CD4-positive, alpha-beta T cell treated with Interleukin-2 at 100 ng/mL for 4 hours (primary cell): ENCODE measurements around the gene NELL1.
"Not testable (repeated sequence)": the region's sequence is repeated elsewhere in the genome, so short reads cannot be mapped to it uniquely, and the experiment has no call there.

Source experiments
- DNase-seq: peaks from one replicate; pipeline ENCODE4 v3.0.0-alpha.2; 2020; ENCODE audit warnings: low spot score

The NELL1 gene

DNA sequence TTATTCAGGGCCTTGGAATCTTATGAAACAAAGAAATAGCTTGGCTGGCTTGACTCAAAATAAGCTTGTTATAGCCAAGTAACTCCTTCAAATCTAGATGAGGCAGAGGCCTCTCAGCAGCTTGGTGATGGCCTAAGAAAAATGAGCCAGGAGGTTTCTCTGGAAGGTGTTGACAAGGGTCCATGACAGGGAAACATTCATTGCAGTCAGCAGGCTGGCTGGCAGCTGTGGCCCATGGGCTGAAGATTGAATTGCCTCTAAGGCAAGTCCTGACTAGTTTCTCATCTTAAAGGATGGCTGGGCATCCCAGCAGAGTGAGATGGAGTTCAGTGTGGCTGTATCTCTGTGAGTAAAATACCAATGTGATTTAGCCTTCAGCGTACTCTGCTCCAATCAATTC, 441.0 kb downstream of the NELL1 start:
- no peak for DNase-seq

DNA sequence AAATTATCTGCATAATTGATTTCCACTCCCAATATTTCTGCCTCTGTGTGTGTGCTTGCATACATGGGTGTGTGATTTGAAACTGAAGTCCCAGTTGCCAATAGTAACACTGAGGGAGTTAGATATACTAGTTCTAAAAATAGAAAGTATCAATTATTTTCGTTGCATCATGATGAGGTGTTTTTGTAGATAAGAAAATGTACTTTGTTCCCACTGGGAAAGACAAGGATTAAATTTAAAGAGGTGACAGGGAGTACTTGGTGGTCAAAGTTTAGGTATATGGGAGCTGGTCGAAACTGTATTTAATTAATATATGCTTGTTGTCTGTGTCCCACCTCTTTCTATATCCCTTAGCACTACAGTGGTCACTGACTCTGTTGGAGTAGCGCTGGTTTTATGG, 444.5 kb downstream of the NELL1 start:
- DNase-seq, result no peak

DNA sequence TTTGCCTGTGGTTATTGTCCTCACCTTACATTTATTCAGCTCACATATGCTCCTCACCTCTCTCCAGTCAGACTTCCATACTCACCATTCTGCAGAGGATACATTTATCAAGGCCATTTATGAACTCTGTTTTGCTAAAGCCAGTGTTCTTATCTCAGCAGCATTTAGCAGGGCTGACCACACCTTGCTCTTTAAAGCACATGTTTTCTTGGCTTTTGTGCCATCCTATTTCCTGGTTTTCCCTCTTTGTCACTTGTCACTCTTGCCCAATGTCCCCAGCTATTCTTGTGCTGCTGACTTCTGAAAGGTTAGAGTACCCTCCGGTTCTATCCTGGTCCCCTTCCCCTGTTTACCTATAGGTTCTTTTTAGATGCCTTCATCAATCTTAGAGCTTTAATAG, 446.6 kb downstream of the NELL1 start:
- DNase-seq, result no peak

DNA sequence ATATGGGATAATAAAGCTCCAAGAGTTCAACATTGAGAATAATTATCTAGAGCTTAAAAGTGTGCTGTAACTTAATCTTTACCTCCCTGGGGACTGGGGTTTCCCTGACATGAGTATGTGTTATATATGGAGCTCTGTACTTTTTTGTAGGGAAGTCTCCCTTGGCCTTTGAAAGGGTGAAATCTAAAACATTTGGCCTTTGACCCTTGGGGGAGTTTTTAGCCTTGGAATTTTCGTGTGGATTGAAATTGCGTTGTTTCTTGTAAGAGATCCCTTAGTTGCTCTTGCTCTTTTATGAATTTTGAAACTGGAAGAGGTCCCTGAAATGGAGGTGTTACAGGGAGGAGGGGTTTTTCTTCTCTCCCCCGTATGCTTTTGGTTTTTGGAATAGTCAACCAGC, 450.0 kb downstream of the NELL1 start:
- DNase-seq, result no peak

DNA sequence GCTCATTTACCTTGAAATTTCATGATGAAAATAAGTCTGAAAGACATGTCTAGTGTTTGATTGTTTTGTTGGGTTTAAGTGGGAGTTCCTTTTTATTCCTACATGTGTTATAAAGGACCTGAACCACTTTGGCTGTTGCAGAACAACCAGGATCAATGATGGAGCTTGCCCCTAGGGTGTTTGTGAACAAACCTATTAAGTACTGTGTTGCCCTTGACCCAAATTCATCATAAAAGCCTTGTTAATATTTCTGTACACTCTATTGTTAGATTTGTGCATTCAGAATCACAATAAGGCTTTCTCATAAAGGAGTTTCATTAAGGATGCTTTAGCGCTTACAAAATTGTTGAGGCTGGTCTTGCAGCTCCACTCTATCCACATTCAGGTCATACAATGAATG, 452.6 kb downstream of the NELL1 start:
- DNase-seq, result no peak

DNA sequence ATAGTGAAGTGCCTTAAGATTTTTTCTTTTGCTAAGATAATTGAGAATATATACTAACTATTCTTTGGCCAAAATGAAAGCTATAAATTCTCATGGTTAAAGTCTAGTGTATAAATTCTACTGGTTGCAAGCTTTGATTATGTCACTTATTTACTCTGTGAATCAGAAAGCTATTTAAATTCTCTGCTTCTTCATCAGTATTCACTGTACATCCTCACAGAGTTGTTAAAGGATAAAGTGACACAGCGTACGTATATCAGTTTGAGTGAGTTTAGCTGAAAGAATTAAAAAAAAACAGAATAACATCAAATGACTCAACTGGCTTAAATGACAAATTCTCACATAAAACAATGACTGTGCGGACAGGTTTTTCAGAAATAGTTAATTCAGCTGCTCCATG, 453.1 kb downstream of the NELL1 start:
- no peak for DNase-seq

DNA sequence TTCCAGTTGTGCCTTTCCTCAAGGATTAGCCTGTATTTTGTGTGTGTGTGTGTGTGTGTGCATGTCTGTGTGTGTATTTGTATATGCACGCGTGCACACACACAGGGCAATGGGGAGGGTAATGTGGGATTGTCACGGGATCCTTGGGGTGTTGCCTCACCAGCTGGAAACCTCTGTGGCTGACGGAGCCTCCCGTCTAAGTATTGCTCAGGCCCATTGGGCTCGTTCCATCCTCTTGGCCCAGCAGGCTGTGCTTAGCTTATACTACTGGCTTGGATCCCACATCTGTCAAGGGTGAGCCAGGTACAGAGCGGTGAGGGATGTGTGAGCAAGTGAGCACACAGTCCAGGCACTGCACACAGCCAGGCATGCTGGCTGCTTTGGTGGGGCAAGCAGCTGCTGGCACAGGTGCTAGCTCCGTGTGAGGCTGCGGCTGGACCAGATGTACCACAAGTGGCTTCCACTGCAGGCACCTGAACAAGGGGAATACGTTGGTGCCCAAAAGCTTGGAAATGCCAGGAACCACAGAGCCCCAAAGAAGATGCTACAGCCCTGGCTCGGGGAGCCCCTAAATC, 462.8 kb downstream of the NELL1 start:
- no peak for DNase-seq

DNA sequence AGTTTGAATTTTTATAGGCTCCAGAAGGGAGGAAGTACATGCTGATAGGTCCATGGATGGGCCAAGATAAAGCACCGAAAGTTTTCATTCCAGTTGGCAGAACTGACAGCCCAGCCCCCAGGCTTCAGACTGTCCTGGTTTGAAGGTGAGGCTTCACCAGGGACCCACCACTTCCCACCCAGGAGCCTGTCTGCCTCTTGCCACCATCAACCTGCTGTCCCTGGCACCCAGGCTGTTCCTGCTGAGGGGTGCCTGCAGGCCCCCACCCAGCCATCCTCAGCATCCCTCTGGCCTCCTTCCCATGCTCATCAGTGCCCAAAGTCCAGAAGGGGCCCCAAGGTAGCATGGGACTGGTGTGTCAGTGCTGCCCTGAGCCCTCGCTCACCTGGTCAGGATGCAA, 463.9 kb downstream of the NELL1 start:
- no peak for DNase-seq

DNA sequence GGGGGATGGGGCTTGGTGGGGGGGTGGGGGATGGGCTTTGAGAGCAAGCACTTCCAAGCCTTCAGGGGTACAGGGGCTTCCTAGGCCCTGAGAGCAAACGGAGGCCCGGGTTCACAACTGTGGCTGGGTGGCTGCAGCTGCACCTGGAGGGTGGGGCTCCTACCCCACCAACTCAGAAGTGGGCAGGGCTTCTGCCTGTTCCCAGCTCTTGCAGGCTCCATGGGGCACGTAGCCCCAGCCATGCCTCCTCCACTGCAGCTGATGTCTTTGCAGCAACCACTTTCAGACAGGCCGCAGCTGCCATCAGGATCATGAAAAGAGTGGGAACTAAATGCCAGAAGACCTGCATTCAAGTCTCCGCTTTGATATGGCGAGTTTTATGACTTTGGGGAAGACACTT, 464.3 kb downstream of the NELL1 start:
- no peak for DNase-seq

DNA sequence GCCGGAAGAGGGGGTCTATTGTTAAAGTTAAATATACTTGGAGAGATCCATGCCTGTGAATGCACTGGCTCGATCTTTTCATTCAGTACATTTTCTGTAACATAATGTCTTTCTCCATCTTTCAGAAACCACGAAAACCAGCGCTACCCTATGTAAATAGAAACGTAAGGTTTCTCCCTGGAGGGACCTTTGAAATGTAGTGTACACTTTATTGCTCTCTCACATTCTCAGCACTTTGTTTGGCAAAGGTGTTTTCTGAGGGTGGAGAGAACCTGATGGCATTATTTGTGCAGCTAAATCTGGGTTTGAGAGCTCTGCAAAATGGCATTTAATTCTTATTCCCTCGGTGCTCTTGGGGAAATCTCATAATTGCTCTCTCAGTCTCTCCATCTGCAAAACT, 468.4 kb downstream of the NELL1 start:
- DNase-seq, result no peak

DNA sequence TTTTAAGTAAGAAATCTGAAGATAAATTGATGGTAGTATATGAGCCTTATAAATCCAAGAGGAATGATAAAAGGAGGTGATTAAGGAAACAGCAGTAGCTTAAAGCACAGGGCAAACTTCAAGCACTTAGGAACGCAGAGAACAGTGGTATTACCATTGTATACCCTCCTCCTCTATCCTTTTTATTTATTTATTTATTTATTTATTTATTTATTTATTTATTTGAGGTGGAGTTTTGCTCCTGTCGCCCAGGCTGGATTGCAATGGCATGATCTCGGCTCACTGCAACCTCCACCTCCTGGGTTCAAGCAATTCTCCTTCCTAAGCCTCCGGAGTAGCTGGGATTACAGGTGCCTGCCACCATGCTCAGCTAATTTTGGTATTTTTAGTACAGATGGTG, 472.2 kb downstream of the NELL1 start:
- not testable (repeated sequence) for DNase-seq

DNA sequence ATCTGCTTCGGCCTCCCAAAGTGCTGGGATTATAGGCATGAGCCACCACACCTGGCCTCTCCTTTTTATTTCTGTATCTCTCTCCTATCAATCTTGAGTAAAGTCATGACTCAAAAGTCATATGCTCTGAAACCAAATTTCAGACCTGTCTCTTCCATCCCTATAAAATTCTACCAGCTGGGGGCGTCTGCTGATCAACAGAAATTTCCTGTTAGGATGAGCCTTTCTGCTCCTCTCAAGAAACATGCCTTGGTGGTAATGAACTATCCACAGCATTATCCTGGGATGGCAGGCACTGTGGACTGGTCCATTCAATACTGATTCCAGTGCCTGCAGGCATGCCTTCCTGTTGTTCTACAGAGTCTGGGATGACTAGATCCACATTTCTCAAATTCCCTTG, 472.6 kb downstream of the NELL1 start:
- DNase-seq, result no peak

DNA sequence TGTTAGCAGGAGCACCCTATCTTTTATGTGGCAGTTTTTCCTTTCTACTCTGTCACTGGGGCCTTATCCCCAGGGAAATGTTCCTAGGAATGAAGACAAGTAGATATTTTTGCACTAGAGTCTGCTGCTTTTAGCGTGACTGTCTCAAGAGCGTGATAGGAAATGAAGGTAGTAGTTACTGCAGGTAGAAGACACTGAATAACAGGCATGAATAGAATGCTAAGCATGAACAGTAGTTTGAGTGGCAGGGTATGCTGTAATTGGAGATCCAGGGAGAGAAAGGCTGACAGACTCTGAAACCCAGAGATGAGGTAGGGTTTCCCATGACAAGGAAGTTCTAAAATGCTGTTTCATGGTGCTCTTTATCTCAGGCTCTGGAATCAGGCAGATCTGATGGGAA, 475.1 kb downstream of the NELL1 start:
- DNase-seq, result no peak

DNA sequence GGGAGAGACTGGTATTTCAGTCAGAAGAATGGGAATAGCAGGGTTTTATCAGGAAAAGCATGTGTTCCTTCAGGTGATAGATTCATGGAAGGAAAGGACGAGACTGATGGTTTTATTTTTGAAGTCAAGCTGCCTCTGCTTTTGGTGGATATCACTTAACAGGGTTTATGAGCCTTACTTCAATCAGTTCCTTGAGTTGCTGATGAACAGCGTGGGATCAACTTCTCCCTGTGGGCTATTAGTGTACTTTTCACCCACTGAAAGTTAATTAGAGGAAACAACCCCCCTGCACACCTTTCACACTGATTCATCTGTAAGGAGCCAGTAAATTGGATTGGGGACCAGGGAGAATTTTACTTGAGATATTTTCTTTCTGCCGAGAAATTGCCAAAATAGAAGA, 479.0 kb downstream of the NELL1 start:
- DNase-seq, result no peak

DNA sequence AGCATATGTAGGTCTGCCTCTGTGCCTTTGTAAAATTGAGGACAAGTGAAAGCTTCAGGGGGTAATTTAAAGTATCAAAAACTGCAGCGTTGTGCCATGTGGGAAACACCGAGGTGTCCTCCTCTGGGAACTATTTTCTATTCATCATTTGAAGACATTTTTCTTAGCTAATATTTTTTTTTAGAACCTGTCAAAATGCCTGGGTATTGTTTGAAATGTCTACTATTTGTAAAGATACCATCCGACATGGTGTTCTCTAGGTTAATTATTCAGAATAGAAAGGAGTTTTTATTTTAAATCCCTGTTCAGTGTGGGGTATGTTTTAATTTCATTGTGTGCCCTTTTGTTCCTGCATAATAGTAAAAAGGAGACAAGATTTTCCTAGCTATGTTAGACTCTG, 490.8 kb downstream of the NELL1 start:
- DNase-seq, result no peak

DNA sequence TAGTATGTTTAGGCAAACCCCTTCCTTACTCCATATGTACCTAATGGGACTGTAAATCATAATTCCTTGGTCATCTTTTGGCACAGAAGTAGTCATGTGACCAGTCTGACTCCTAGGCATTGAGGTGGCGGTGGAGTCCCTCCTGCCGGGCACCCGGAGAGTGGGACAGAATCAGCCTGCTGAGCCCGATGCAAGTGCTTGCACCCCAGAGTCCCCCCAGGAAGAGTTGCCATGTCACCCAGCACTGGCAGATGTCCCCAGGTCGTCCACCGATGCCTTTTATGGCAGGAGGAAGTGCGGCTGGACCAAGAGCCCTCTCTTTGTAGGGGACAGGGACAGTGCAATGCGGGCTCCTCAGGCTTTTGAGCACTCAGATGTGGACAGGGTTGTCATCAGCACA, 500.3 kb downstream of the NELL1 start:
- no peak for DNase-seq

DNA sequence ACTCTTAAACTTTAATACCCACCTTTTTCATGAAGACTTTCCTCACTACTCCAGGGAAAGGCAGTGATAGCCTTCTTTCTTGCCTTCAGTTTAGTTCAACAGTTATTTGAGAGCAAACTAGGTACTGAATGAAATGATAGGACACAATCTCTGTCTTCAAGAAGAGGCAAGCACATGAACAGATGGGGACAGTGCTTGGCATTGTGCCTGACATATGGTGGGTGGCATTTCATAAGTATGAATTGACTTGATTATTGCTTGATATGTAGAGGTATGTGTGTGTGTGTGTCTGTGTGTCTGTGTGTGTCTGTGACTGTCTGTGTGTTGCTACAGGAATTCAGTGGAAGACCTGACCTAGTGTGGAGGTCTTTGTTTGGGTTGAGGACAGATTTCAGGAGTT, 504.1 kb downstream of the NELL1 start:
- DNase-seq, result no peak

DNA sequence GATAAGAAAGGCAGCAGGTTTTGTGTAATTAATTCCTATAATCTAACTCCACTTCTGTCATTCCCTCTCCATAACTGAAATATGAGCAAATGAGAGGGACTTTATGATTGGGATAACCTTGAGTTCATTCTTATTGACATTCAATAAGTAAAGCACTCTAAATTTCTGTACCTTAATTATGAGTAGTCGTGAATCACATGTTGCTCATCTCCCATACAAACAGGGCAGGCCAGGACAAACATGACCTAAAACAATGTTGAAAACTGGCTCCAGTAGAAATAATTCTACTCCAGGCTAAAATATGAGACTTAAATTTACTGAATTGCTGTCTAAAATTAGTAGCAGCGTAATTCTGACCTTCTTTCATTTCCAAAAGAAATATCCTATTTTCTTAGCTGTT, 505.4 kb downstream of the NELL1 start:
- no peak for DNase-seq

DNA sequence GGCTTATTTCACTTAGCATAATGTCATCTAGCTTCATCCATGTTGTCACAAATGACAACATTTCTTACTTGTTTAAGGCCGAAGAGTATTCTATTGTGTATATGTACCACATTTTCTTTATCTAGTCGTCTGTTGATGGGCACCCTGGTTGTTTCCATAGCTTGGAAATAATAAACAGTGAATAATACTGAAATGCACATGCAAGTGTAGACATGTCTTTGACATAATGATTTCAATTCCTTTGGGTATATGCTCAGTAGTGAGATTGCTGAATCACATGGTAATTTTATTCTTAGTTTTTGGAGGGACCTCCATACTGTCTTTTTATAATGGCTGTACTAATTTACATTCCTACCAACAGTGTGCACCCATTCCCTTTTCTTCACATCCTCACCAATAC, 508.0 kb downstream of the NELL1 start:
- DNase-seq, result no peak

DNA sequence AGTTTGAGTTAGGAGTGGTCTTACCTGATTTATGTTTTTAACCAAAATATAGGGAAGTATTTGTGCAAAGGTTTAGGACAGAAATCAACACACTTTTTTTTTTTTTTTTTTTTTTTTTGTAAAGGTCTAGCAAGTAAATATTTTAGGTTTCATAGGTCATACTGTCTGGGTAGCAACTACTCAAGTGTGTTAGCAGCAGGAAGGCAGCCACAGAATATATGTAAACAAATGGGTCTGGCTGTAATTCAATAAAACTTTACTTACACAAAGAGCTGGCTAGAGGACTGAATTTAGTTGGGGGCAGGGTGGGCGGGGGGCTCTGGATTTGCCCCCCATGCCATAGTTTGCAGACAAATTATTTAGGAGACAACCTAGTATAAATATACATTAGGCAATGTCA, 510.4 kb downstream of the NELL1 start:
- no peak for DNase-seq

DNA sequence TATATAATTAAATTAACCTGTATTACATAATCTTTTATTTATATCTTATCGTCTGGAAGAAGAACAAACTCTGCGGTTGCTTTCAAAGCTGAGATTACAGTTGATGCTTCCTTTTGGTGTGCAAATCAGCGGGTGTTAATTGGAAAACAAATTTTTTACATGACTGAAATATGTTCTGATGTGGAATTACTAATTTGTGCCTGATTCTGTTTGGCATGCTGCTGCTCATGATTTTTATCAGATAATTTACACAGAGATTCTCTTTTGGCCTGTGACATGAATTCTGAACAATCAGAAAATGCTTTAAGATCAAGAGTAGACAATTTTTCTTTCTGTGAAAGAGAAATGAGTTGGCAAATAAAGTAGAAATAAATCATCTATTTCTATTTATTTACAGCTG, 510.8 kb downstream of the NELL1 start:
- no peak for DNase-seq

DNA sequence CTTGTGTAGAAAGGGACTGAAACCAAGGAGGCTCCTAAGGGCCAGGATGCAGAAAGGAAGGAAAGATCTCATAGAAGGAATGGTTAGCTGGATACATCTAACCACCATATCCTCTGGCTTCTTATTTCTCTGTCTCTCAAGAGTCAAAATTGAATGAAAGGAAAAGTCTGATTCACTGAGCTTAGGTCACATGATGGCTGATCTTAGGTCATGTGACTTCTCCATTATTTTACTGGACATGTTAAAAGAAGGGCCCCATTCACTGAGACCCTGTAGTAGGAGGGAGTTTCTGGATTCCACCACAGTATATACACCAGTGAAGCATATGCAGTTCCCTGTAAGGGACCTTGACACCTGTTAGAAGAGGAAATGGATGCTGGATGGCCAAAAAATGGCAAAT, 516.6 kb downstream of the NELL1 start:
- DNase-seq, result no peak

DNA sequence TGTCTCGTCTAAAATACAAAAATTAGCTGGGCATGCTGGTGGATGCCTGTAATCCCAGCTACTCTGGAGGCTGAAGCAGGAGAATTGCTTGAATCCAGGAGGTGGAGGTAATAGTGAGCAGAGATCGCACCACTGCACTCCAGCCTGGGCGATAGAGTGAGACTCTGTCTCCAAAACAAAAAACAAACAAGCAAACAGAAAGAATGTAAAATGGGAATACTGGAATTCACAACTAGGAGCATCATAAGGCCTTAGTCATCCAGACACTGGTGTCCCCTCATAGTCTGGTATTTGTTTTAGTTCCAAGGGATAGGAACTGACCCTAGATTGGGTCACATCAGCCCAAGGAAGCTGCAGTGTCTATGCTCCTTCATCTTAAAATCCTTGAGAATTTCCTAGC, 520.8 kb downstream of the NELL1 start:
- no peak for DNase-seq

DNA sequence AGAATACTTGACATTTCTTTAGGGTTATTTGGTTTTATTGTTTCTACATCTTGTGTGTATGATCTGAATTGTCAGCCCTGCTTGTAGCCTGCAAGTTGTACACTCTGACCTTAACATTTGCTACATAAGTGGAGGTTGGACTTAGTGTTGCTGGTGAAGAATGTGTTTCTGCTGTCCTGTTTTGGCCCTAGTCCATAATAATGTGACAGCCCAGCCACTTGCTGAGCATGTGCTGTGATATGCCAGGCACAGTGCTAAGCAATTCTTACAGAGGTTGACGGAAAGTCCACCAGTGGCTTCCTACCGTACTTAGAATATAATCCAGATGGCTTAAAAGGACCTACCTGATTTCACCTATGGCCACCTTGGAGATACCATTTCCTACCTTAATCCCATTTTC, 526.6 kb downstream of the NELL1 start:
- no peak for DNase-seq

DNA sequence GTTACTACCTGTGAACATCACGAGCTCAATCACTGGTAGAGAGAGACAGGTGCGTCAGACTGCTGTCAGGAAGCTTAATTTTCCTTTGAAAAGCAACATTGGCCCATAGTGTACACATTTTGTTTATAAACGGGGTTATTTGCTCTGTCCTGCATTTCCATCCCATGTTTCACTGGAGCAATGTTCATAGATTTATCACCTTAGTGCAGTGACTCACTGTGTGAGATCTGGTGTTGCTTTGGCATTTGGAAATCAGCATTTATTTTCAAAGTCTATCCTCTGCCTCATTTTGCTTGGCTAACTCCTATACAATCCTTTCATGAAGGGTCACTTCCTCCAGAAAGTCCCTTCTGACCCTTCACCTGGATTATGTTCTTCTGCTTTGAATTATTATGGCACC, 529.1 kb downstream of the NELL1 start:
- DNase-seq, result no peak
